GM12892 (cell line): ENCODE results near the gene EPS15.

Source experiments
- POLR2A ChIP-seq: IDR thresholded peaks from 2 replicates; pipeline ENCODE4 v1.6.1; 2011; ENCODE audit warnings: low read depth, low read length, control low read depth
- POLR2AphosphoS5 ChIP-seq: IDR thresholded peaks from 2 replicates; pipeline ENCODE4 v1.6.1; 2011; ENCODE audit warnings: low read depth, low read length, control low read depth

GRCh38 chr1:51344602-51345299, 174.3 kb downstream of the EPS15 start:
- no peak for TF ChIP-seq POLR2AphosphoS5
- no peak for TF ChIP-seq POLR2A
